Hematopoietic multipotent progenitor cell treated with erythropoietin and hydrocortisone succinate and interleukin-3 and kit ligand, for 15 days (in vitro differentiated cells): ENCODE data around the gene TMEM201.

Experiments
- DNase-seq: peaks from one replicate; pipeline ENCODE4 v3.0.0-alpha.2; 2015; ENCODE audit warnings: low spot score

The TMEM201 gene

DNA sequence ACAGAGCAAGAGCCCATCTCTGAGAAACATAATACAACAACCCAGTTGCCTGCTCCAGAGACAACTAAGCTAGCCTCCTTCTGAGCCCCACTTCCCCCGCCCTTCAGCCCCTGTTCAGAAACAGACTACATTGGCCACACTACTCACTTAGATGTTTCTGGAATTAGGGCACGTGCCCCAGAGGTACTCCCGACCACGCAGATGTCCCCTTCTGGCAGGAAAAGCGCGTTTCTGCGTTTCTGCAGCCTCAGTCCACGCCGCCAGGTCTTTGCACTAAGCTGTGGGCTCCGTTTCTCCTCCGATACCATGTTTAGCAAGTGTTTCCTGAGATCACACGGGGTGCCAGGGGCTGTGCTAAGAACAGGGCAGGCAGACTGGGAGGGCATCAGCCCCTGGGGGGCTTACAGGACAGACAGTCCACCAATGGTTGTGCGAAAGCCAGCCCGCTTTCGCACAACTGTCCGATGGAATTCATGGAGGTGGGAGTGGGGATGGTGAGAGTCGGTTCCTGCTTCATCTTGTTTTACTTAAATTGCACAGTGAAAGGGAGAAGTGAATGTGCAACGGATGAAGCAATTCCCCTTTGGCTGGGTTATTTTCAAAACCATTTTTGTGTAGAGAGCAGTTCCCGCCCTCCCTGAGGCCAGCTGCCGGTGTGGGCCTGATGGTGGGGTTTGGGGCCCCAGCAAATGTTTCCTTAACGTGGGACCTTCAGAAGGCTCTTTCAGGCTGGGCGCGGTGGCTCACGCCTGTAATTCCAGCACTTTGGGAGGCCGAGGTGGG lies 65.5 kb downstream of the TMEM201 start:
- DNase-seq, result no peak

DNA sequence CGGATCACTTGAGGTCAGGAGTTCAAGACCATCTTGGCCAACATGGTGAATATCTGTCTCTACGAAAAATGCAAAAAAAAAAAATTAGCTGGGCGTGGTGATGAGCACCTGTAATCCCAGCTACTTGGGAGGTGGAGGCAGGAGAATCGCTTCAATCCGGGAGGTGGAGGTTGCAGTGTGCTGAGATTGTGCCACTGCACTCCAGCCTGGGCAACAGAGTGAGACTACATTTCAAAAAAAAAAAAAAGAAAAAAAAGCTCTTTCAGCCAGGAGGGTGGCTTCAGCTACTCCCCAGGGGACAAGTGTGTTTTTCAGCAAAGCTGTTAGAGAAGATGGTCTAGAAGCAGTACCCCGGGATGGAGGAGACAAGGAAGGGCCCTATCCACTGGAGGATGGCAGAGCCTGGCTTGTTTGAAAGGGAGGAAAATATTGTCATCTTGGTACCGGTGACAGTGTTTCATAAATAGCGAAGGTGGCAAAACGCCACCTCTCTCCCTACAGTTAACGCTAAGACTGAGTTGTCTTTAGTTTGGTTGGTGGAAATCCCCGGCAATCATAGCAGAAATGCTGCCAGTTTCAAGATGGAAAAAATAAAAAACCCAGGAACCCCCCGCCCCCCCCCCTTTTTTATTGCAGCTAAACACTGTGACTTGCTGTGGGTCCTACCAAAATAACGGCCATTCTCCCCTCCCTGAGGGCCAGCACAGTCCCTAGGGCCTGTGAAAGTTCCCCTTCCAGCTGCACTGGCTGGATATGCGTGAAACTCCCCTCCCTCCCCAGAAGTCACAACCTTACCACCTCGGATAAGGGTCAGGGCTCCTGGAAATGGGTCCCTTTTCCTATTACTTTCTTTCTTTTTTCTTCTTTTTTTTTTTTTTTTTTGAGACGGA lies 66.4 kb downstream of the TMEM201 start:
- DNase-seq, result no peak

DNA sequence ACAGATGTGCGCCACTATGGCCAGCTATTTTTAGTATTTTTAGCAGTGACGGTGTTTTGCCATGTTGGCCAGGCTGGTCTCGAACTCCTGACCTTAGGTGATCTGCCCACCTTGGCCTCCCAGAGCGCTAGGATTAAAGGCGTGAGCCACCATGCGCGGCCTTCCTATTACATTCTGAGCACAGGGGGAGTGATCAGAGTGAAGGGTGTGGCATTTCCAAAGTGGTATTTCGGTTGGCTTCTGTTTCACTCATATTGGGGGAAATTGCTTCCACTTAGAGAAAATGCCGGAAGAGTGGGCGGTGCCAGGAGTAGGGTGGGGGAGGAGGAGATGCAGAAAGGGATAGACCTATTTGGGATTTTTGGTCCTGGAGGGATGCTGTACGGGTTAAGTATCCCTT lies 67.1 kb downstream of the TMEM201 start:
- no peak for DNase-seq

DNA sequence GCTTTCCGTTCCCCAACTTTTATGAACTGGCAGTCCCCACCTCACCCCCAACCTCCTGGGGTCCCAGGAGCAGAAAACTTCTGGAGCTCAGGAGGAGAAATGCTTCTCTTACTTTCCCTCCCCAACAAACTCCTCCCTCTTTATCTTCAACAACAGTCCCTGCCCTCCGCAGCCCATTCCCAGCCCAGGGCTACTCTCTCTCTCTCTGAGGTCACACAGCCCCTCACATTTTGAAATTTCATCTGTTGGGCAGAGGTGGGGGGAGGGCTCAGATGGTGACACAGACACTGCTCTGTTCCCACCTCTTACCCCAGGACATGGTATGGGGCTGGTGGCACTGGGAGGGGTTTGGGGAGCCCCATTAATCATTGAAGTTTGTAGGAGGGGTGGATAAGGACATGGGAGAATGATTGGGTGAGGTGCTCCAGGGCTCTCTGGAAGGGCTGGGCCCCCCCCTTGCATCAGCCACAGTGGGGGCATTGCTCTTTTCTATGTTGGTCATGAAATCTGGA lies 68.9 kb downstream of the TMEM201 start:
- DNase-seq, result no peak

DNA sequence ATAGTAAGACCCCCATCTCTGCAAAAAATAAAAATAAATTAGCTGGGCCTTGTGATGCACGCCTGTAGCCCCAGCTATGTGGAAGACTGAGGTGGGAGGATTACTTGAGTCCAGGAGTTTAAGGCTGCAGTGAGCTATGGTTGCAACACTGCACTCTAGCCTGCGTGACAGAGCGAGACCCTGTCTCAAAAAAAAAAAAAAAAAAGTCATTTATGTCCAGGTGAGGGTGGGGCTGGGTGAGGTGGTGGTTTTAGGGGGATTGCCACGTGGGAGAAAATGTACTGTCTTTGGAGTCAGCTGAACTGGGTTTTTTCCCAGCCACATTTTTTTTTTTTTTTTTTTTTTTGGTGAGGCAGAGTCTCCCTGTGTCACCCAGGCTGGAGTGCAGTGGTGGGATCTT lies 69.5 kb downstream of the TMEM201 start:
- DNase-seq, result no peak

DNA sequence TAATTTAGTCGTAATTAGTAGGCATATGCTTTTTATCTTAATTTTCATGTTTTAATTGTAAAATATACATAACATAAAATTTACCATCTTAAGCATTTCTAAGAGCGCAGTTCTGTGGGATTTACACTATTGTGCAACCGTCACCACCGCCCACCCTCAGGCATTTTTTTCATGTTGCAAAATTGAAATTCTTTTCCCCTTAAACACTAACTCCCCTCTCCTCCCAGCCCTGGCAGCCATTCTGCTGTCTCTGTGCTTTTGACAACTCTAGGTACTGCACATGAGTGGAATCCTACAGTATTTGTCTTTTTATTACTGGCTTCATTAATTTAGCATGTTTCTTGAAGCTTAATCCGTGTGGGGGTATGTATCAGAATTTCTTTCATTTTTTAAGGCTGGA lies 70.6 kb downstream of the TMEM201 start:
- DNase-seq, result no peak

DNA sequence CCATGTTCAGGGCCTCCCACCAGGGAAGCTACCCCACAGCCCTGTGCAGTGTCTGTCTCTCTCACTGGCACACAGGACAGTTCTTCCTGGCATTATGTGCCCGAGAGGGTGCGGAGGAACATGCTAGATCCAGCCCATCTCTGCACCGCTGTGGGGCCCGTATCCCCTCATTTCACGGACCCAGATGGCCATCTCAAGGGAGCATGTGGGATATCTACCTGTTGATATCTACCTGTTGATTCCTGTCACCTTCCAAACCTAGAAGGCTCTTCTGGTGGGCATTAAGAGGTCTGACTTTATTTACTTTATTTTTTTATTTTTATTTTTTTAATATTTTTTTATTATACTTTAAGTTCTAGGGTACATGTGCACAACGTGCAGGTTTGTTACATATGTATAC lies 74.5 kb downstream of the TMEM201 start:
- DNase-seq, result no peak
